SKM-1 (cell line): ENCODE results near the gene VAPA.

Experiments used
- DNase-seq: peaks from one replicate; lab custom pipeline; 2025; ENCODE audit not compliant: unreplicated experiment; lab: John Stamatoyannopoulos, UW

VAPA gene, protein sequence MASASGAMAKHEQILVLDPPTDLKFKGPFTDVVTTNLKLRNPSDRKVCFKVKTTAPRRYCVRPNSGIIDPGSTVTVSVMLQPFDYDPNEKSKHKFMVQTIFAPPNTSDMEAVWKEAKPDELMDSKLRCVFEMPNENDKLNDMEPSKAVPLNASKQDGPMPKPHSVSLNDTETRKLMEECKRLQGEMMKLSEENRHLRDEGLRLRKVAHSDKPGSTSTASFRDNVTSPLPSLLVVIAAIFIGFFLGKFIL

GRCh38 chr18:9913526-9914333 lies at the start of gene VAPA:
Gene VAPA, plus strand, starts transcription at chr18:9914016. Its CDS starts 241 bp downstream, at chr18:9914257.
- peak; percentile 95 for DNase-seq

DNA sequence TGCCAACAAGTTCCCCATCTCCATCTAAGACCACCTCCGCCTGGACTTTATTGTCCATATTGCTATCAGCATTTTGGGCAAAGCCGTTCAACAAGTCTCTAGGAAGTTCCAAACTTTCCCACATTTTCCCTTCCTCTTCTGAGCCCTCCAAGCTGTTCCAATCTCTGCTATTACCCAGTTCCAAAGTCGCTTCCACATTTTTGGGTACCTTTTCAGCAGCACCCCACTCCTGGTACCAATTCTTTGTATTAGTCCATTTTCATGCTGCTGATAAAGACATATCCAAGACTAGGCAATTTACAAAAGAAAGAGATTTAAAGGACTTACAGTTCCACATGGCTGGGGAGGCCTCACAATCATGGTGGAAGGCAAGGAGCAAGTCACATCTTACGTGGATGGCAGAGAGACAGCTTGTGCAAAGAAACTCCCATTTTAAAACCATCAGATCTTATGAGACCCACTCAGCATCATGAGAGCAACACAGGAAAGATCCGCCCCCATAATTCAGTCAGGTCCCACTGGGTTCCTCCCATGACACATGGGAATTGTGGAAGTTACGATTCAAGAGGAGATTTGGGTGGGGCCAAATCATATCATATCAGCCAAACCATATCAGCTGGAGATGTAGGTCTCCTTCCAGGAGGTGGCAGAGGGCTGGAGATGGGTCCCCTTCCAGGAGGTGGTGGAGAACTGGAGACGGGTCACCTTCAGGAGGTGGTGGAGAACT lies 47.9 kb upstream of the VAPA start:
- DNase-seq = no peak

- DNase-seq = no peak
Measured at GRCh38 chr18:9866627-9867026, 47.2 kb upstream of the VAPA start.

GRCh38 chr18:9867071-9867594 lies 46.7 kb upstream of the VAPA start:
- DNase-seq = no peak

DNA sequence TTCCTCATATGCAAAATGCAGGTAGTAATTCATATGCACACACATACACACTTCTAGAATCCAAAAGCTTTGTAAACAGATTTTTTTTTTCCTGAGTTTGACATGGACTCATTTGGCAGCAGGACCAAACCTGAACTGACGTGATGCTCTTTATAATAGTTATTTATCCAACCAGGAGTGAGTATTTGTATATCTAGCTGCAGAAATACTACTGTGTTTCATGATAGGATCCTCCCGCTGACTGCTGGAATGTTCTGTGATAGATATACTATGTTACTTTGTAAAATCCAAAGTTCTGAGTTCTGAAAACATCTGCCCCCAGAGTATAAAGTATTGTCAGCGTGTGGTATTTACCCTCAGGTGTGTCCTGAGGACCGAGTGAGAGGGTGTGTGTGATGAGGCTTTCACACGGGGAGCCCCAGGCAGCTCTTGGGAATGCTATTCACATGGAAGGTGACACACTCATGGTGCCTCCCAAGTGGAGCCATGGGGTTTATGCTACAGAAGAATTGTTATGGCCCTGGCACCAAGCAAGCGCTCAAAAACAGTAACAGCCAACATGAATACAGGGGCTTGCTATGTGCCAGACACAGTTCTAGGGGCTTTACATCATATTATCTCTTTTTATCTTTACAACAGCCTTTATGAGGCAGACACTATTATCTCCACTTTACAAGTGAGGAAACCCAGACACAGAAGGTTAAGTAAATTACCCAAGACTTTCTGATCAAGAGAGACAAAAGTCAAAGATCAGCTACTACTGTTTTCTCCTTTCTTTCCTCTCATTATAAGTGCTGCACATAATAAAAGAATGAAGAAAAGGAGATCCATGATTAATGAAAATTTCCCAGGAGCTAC lies 44.7 kb upstream of the VAPA start:
- DNase-seq = no peak

DNA sequence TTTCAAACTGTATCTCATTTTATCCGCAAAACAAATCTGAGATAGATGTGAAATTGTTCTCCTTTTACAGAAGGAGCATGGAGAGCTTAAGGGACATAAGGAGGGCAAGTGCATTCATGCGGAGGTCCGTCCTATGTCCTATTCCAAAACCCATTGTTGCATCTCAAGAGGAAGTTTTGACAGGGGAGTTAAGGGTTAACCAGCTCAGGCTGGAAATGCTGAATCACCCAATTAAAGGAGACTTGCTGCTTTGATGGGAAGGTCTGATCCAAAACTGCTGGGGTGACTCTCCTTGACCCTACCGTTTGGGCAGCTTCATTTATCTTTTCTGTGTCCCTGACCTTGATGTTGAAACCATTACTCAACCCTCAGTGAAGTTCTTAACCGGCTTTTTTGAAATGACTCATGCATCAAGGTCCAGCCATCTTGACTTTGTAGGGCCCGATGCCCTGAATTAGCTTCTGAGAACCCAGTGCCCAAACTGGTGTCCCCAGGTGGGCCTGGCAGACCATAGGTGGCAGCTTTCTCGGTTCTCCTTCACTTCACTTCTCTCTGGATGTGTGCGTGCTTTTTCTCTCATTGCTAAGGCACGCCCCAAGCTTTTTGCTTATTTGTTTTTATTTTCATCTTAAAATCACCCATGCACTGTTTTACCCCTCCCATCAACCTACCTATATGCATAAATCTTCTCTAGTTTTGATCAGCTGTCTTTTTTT lies 43.9 kb upstream of the VAPA start:
- DNase-seq = peak; percentile 95

GRCh38 chr18:9870431-9871008 lies 43.3 kb upstream of the VAPA start:
- DNase-seq = no peak

DNA sequence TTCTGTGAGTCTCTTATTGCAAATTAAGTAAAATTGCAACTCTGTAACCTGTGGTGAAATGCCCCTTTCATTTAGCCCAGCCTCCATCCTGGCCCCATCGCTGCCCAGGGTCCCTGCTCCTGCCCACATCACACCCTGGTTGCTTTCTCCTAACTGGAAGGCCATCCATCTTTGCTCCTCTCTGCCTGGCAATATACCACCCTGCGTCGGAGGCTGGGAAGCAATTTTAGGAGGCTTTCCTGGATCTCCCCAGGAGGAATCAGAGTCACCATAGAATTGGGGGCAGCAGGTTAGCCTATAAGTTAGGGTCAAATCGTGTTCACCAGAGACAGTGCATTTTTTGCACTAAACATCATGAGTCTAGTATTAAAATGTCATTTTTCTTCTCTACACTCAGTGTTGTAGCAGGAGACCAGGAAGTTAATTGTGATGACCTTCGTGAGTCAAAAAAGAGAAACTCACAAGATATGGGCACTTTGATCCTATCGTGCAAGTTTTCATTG lies 42.5 kb upstream of the VAPA start:
- no peak for DNase-seq

- no peak for DNase-seq
Measured at GRCh38 chr18:9872823-9873222, 41.0 kb upstream of the VAPA start.

GRCh38 chr18:9874728-9875127 lies 39.1 kb upstream of the VAPA start:
- DNase-seq = no peak

DNA sequence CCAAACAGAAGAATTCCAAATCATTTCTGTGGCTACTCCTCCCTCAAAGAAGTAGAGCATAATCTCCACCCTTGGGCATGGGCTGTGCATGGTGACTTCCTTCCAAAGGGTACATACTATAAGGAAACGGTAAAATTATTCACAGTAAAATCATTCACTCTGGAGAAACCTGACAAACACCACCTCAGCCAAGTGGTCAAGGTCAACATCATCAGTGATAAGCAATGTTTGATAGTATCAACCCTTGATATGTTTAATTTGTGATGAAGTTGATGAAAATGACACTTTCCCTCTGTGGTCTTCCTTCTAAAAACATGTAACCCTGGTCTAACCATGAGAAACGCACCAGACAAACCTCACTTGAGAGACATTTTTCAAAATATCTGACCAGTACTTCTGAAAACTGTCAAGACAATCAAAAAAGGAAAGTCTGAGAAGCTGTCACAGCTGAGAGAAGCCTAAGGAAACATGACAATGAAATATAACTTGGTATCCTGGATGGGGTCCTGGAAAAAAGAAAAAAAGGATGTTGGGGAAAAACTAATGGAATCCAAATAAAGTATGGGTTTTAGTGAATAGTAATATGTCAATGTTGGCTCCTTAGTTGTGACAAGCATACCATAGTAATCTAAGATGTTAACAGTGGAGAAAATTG lies 37.5 kb upstream of the VAPA start:
- no peak for DNase-seq

DNA sequence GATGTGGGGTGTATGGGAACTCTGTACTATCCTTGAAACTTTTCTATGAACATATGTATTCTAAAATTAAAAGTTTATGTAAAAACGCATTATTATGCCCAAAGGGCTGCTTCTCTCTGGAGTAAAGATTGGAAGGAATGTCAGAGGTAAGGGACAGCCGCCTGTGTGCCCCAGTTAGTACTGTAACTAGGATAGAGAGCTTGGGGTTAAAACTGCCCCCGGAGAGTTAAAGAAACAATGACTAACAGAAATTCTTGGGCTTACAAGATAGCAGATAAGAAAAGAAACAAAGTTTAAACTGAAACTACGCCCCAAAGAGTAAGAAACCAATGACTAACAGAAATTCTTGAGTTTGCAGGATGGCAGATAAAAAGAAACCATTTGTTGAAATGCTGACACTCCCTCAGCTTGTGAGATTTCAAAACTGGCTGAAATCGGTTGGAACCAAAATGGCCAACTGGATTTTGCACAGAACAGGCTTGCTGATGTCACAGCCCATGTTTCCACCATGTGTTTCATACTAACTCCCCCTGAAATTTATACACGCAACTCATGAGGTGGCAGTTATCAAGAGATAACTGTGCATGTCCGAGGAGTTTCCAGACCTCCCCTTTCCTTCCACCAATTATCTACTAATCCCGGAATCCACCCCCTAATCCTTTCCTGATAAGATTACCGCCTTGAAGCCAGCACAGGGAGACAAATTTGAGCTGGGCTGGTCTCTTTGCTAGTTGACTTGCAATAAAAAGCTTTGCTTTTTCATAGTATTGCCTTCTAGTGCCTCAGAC lies 36.8 kb upstream of the VAPA start:
- DNase-seq = no peak

DNA sequence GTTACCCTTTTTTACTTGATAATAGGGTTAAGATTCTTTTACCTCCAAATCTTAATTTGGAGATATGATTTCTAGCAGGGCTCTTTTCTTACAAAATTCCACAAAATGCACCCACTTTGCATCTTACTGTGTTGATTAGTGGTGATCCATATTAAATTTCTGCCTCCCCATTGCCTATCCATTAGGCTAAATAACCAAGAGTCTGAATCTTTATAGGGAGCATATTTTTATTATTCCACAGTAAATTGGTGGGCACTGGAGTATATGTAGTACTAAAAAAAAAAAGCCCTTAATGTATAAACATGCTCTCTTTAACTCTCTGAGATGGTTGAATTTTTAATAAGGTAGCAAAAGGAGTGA lies 36.2 kb upstream of the VAPA start:
- no peak for DNase-seq

- no peak for DNase-seq
Measured at GRCh38 chr18:9878095-9878494, 35.7 kb upstream of the VAPA start.

GRCh38 chr18:9878783-9879242 lies 35.0 kb upstream of the VAPA start:
- DNase-seq = no peak

DNA sequence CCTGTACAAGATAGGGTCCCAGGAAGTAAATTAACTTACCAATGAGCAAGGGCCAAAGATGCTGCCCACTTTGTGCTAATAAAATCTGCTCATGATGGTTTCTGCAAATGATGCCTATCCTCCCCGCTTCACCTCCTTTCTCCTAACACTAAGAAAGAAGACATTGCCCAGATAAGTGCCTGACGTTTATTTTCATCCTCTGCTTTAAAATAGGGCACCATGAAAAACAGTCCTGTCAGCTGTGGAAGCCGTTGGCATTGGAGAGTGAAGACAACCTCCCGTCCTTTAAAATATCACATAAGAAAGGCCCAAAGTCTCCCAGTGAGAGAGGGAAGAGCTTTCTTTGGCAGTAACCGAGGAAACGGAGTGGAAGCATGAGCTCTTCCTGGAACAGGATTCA lies 29.7 kb upstream of the VAPA start:
- DNase-seq = no peak

DNA sequence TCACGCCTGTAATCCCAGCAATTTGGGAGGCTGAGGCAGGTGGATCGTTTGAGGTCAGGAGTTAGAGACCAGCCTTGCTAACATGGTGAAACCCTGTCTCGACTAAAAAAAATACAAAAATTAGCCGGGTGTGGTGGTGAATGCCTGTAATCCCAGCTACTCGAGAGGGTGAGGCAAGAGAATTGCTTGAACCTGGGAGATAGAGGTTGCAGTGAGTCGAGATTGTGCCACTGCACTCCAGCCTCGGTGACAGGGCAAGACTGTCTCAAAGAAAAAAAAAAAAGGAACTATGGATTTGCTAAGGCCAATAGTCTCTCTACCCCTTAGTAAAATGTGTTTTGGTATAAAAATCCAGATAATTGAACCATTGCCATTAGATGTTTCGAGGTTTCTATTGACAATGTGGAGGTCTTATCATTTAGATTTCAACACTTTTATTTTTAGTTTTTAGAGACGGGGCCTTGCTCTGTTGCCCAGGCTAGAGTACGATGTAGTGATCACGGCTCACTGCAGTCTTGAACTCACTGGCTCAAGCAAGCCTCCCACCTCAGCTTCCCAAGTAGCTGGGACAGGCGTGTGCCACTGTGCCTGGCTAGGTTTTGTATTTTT lies 29.2 kb upstream of the VAPA start:
- no peak for DNase-seq
